Measurements from ENCODE around the gene VGLL1. TPM values are rescaled to one million over a fixed set of nuclear protein-coding genes. Genes with fewer than 3 reads are reported as not detected.

VGLL1 gene
- polyA plus RNA-seq, 3 donors: 0.15 TPM; not detected in 2

Other genes starting within 250 kb of the VGLL1 start
- under 1 TPM; under 0.01 to 0.18 (median 0.11) TPM for gene ADGRG4, start 231.3 kb upstream of the VGLL1 start, polyA plus RNA-seq
- under 1 TPM in 1 of 3 donors, not detected in 2; 0.03 TPM for gene BRS3, start 44.3 kb upstream of the VGLL1 start, polyA plus RNA-seq
- 10 to 100 TPM; 16.0 to 75.0 (median 32.7) TPM for gene HTATSF1, start 34.6 kb upstream of the VGLL1 start, polyA plus RNA-seq
- gene CD40LG, start 115.9 kb downstream of the VGLL1 start, polyA plus RNA-seq: under 1 TPM; 0.14 to 0.34 (median 0.24) TPM
- gene ARHGEF6, start 248.7 kb downstream of the VGLL1 start, polyA plus RNA-seq: 10 to 100 TPM in 2 of 3 donors, 1 to 10 TPM in 1; 2.7 to 46.5 (median 19.7) TPM